Muscle of leg (tissue), 11 donors: ENCODE measurements around the gene USP12. TPM values are rescaled to one million over a fixed set of nuclear protein-coding genes. Genes with fewer than 3 reads are reported as not detected.

ENCODE experiments used
- DNase-seq: peaks from one replicate; pipeline ENCODE4 v3.0.0; 2013
- H3K27ac ChIP-seq: one replicate; pipeline ENCODE4 v1.5.1; 2013; ENCODE audit warnings: mild to moderate bottlenecking, low read length, control low read depth
- H3K27me3 ChIP-seq: one replicate; pipeline ENCODE4 v1.6.1; 2013; ENCODE audit warnings: low read length; ENCODE audit not compliant: control insufficient read depth, insufficient read depth
- H3K36me3 ChIP-seq: one replicate; pipeline ENCODE4 v1.6.1; 2013; ENCODE audit warnings: low read length; ENCODE audit not compliant: control insufficient read depth, insufficient read depth
- H3K4me1 ChIP-seq: one replicate; pipeline ENCODE4 v1.6.1; 2013; ENCODE audit warnings: low read length; ENCODE audit not compliant: control insufficient read depth, insufficient read depth
- H3K4me3 ChIP-seq: one replicate; pipeline ENCODE4 v1.5.1; 2013; ENCODE audit warnings: low read length, control low read depth
- H3K9me3 ChIP-seq: replicated peaks from 2 replicates; pipeline ENCODE4 v1.6.1; 2013; ENCODE audit warnings: low read depth, low read length; ENCODE audit not compliant: control insufficient read depth
- WGBS: methylation state at CpG from one replicate; pipeline ENCODE4 v1.1.5; 2013; ENCODE audit warnings: missing lambda C conversion rate; ENCODE audit not compliant: insufficient coverage; 5-methylcytosine and 5-hydroxymethylcytosine counted together
- polyA plus RNA-seq, 8 donors: library from polyadenylated mRNA; unstranded; fragments of 120-200 nt; gene quantifications; one replicate each; pipeline versions ENCODE4 v1.2.1 to v1.2.3, GENCODE V29; 2013; ENCODE audit warnings: inconsistent platforms in 1 of 8, low replicate concordance in 1 of 8; ENCODE audit not compliant: insufficient read length in 8 of 8, insufficient read depth in 1 of 8
- total RNA-seq: library from RNA; stranded (reverse); fragments of 120-200 nt; gene quantifications from one replicate; pipeline ENCODE4 v1.2.4, GENCODE V29; 2013

USP12 gene
- total and polyA plus RNA-seq, 9 donors = 17.6 to 24.4 (median 20.9) TPM

DNA sequence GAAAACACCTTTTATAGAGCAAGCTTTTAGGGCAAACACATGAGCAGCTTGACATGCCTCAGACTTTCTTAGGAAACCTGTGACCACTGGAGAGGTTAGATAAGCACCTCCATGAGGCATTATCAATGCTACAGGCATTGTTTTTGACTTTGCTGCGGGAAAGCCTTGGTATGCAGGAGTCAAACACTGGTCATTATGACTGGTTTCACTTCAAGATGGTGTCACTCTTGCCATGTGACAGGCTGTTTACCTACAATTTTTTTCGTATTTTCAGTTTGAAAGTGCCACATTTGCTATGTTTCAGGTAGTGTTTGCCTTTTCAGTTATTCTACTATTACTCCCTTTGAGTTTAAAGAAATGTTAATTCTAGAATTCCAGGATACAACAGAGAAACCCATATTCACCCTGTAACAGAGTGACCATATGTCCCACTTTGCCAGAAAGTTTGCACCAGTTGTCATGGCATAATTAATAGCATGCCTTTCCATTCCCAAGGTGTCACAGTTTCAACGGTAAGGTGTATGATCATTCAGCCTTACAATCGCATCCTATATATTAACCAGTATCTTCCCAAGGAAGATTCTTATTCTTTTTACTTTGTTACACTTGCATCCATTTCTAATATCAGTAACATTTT is 33.0 kb downstream of the USP12 start:
- Histone ChIP-seq H3K27me3 (no peaks in the 10 kb centered on the region), H3K27ac (peak overlapping the region; percentile 60), H3K9me3 (peaks cover 14% of the 10 kb centered on the region), H3K36me3 (peaks cover 3% of the 10 kb centered on the region), H3K4me3 (no peak overlapping the region), H3K4me1 (peaks cover 14% of the 10 kb centered on the region)
- 100% methylated on average over 3 of the region's 4 CpGs for WGBS
- DNase-seq = no peak

DNA sequence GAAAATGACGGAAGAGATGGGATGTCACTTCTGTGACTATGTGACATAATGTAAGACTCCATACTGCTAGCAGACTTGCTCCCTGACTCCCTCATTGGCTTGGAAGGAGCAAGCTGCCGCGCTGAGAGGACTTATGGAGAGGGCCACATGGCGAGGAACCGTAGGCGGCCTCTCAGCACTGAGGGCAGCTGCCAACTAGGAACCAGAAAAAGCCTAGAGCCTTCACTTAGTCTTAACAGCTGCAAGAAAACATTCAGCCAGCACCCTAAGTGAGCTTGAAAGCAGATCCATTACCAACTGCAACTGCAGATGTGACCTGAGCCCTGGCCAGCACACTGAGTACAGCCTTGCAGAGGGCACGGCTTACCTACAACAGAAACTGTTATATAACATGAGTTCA is 33.9 kb downstream of the USP12 start:
- Histone ChIP-seq H3K27ac (peak overlapping the region; percentile 60), H3K4me3 (no peak overlapping the region), H3K27me3 (no peaks in the 10 kb centered on the region), H3K4me1 (peaks cover 15% of the 10 kb centered on the region), H3K9me3 (peaks cover 11% of the 10 kb centered on the region), H3K36me3 (peaks cover 3% of the 10 kb centered on the region)
- 58% methylated on average over 5 of the region's 7 CpGs for WGBS
- DNase-seq = peak; percentile 83

GRCh38 chr13:27135023-27135422 is 36.6 kb downstream of the USP12 start:
- H3K9me3 ChIP-seq = peaks cover 2% of the 10 kb centered on the region
- no peak overlapping the region for H3K4me3 ChIP-seq
- no CpG with 5 or more reads among the region's 5 CpGs for WGBS
- DNase-seq = no peak
- H3K4me1 ChIP-seq = peaks cover 17% of the 10 kb centered on the region
- no peak overlapping the region for H3K27ac ChIP-seq
- no peaks in the 10 kb centered on the region for H3K36me3 ChIP-seq
- no peaks in the 10 kb centered on the region for H3K27me3 ChIP-seq

DNA sequence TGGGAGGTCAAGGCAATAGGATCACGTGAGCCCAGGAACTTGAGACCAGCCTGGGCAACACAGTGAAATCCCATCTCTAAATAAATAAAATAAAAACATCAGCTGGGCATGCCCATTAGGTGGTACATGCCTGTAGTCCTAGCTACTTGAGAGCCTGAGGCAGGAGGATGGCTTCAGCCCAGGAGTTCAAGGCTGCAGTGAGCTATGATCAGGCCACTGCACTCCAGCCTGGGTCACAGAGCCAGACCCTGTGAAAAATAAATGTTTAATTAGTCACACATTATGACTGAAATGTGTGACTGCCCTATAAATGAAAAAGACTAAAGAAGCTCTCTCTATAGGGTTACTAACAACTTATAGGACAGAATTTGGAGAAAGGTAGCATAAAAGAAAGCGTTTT is 37.7 kb downstream of the USP12 start:
- H3K4me3 ChIP-seq = no peak overlapping the region
- no peak for DNase-seq
- H3K9me3 ChIP-seq = peaks cover 2% of the 10 kb centered on the region
- no peak overlapping the region for H3K27ac ChIP-seq
- H3K4me1 ChIP-seq = peaks cover 17% of the 10 kb centered on the region
- H3K36me3 ChIP-seq = no peaks in the 10 kb centered on the region
- no CpG with 5 or more reads among the region's 2 CpGs for WGBS
- no peaks in the 10 kb centered on the region for H3K27me3 ChIP-seq

DNA sequence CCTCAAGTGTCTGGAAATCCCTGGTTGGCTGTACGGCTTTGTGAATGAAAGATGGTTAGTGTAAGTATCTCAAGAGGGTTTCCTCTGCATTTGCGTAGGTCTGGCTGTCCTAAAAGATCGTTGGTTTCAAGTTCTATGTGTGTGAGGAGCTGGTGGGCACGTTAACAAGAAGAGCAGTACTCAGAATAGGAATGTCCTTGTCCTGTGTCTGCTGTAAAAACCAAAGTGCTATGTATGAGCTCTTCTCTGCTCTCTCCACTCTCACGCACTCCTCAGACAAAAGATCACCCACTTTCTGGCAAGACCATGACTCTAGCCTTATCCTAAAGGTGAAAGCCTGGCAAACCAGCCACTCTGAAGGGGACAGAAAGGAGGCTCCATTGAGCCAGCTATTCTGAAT is 39.1 kb downstream of the USP12 start:
- Histone ChIP-seq H3K4me1 (peaks cover 7% of the 10 kb centered on the region), H3K27ac (no peak overlapping the region)
- WGBS = 100% methylated on average over 2 of the region's 5 CpGs

GRCh38 chr13:27131906-27132305 is 39.7 kb downstream of the USP12 start:
- no peaks in the 10 kb centered on the region for H3K27me3 ChIP-seq
- peaks cover 2% of the 10 kb centered on the region for H3K9me3 ChIP-seq
- peaks cover 6% of the 10 kb centered on the region for H3K4me1 ChIP-seq
- no peak for DNase-seq
- no CpG with 5 or more reads among the region's 3 CpGs for WGBS
- no peak overlapping the region for H3K4me3 ChIP-seq
- no peaks in the 10 kb centered on the region for H3K36me3 ChIP-seq
- H3K27ac ChIP-seq = no peak overlapping the region

More for the DNA sequence above, 39.1 kb downstream of the USP12 start:
- no peak for DNase-seq
- H3K9me3 ChIP-seq = peaks cover 2% of the 10 kb centered on the region
- no peaks in the 10 kb centered on the region for H3K27me3 ChIP-seq
- no peak overlapping the region for H3K4me3 ChIP-seq
- H3K36me3 ChIP-seq = no peaks in the 10 kb centered on the region

- Histone ChIP-seq H3K9me3 (peaks cover 2% of the 10 kb centered on the region), H3K27me3 (no peaks in the 10 kb centered on the region), H3K4me1 (peaks cover 6% of the 10 kb centered on the region), H3K27ac (no peak overlapping the region), H3K4me3 (no peak overlapping the region), H3K36me3 (no peaks in the 10 kb centered on the region)
- no CpG with 5 or more reads among the region's 4 CpGs for WGBS
- no peak for DNase-seq
Observed at GRCh38 chr13:27130979-27131623, 40.5 kb downstream of the USP12 start.

- DNase-seq = no peak
- H3K4me3 ChIP-seq = no peak overlapping the region
- H3K27ac ChIP-seq = no peak overlapping the region
- H3K27me3 ChIP-seq = no peaks in the 10 kb centered on the region
- H3K4me1 ChIP-seq = peaks cover 6% of the 10 kb centered on the region
- peaks cover 3% of the 10 kb centered on the region for H3K36me3 ChIP-seq
- peaks cover 5% of the 10 kb centered on the region for H3K9me3 ChIP-seq
- WGBS = 91% methylated on average over 5 of the region's 7 CpGs
Observed at GRCh38 chr13:27130223-27130978, 41.2 kb downstream of the USP12 start.

DNA sequence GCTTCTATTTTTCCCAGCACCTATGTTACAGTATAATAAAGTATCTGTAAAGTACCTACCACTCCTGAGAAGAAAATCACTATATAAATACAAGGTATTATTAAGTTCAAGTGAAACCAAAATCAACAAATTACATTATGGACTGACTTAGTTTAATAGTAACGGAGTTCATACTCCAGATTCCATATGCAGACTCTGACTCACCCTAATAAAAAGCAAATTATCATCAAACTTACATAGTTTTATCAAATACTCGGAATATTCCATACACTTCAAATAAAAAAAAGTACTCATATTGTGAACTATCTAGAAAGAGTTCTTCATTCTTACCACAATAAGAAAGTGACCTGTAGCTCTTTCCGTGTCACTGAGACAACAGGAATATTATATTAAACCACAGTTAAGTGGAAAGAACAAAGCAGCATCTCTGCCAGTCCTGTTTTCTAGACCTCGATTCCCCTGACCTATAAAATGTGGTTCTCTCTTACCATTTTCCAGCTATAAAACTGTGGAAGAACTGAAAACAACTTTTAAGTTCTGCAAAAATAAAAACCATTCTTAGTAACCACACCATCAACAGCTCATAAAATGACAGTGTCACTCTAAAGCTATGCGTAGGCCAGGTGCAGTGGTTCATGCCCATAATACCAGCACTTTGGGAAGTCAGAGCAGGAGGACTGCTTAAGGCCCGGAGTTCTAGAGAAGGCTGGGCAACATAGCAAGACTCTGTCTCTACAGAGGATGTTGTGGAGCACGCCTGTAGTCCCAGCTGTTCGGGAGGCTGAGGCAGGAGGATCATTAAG is 42.6 kb downstream of the USP12 start:
- peaks cover 3% of the 10 kb centered on the region for H3K36me3 ChIP-seq
- DNase-seq = no peak
- H3K4me1 ChIP-seq = peaks cover 3% of the 10 kb centered on the region
- H3K27me3 ChIP-seq = no peaks in the 10 kb centered on the region
- no peak overlapping the region for H3K4me3 ChIP-seq
- H3K27ac ChIP-seq = no peak overlapping the region
- H3K9me3 ChIP-seq = peaks cover 10% of the 10 kb centered on the region
- 87% methylated on average over 3 of the region's 8 CpGs for WGBS

DNA sequence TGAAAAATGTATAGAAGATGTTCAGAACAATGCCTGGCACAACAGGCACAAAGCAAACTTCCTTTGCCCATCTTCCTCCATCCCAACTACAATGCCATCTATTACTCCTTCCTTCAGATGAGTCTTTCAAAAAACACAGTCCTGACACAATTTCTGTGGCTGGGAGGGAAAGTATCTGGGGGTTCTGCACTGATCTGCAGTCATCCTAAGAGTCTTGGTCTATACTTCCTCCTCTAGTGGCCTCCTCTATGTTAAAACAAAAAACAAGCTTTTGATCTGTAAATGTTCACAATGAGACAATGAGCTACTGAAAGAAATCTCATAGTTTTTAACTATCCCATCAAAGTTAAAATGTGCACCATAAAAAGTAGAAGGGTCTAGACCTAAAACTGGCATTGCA is 44.8 kb downstream of the USP12 start:
- DNase-seq = no peak
- Histone ChIP-seq H3K9me3 (peaks cover 14% of the 10 kb centered on the region), H3K4me1 (no peaks in the 10 kb centered on the region), H3K4me3 (no peak overlapping the region), H3K27me3 (no peaks in the 10 kb centered on the region), H3K27ac (no peak overlapping the region), H3K36me3 (peaks cover 3% of the 10 kb centered on the region)
